K562 (cell line): Measurements from ENCODE around the gene DPF1. TPM values are rescaled to one million over a fixed set of nuclear protein-coding genes. Genes with fewer than 3 reads are reported as not detected.
A peak's percentile ranks its signal among the peaks of the same experiment; 100 is the strongest.

Source experiments
- BCOR ChIP-seq: fragments of 450-650 bp; IDR thresholded peaks from 2 replicates; pipeline ENCODE4 v1.6.1; 2016
- KDM1A ChIP-seq, 2 experiments: fragments of 450-650 bp; IDR thresholded peaks; 2 replicates each; pipeline ENCODE4 v1.6.1; 2016; ENCODE audit warnings: mild to moderate bottlenecking in 2 of 2
- NFXL1 ChIP-seq: fragments of 450-650 bp; formaldehyde crosslinking; IDR thresholded peaks from 2 replicates; pipeline ENCODE4 v1.4.0; 2021; ENCODE audit warnings: mild to moderate bottlenecking
- RBM17 ChIP-seq: fragments of 200-400 bp; formaldehyde crosslinking; IDR thresholded peaks from 2 replicates; pipeline ENCODE4 v1.6.1; 2017; ENCODE audit warnings: low read depth, mild to moderate bottlenecking, low read length, borderline replicate concordance
- REST ChIP-seq, 2 experiments: fragments of 450-650 bp; formaldehyde crosslinking in 1 of 2; IDR thresholded peaks; 2 replicates each; pipeline versions ENCODE4 v1.4.0 to v1.6.1; 2014 to 2020; ENCODE audit warnings: mild to moderate bottlenecking in 2 of 2, borderline replicate concordance in 1 of 2, low read depth in 1 of 2
- SUPT5H ChIP-seq: fragments of 450-650 bp; IDR thresholded peaks from 2 replicates; pipeline ENCODE4 v1.6.1; 2016
- TEAD2 ChIP-seq: fragments of 450-650 bp; IDR thresholded peaks from 2 replicates; pipeline ENCODE4 v1.6.1; 2016; ENCODE audit warnings: missing genetic modification characterization, control low read depth, missing compliant biosample characterization
- THAP12 ChIP-seq: fragments of 250-450 bp; sonication (Bioruptor Pico); IDR thresholded peaks from 2 replicates; pipeline ENCODE4 v1.9.0; 2021; ENCODE audit warnings: mild to moderate bottlenecking, inconsistent platforms
- ZC3H8 ChIP-seq: fragments of 450-650 bp; IDR thresholded peaks from 2 replicates; pipeline ENCODE4 v1.6.1; 2017
- ZNF174 ChIP-seq: fragments of 250-450 bp; sonication (Bioruptor Pico); IDR thresholded peaks from 2 replicates; pipeline ENCODE4 v1.4.0; 2020; ENCODE audit warnings: mild to moderate bottlenecking
- ZNF175 ChIP-seq: fragments of 200-800 bp; sonication (Bioruptor generic); IDR thresholded peaks from 2 replicates; pipeline ENCODE4 v1.6.1; 2016; ENCODE audit warnings: low read depth, mild to moderate bottlenecking, missing genetic modification characterization, missing compliant biosample characterization
- ZNF316 ChIP-seq: fragments of 450-650 bp; IDR thresholded peaks from 2 replicates; pipeline ENCODE4 v1.6.1; 2016
- ZNF76 ChIP-seq: fragments of 250-450 bp; sonication (Bioruptor Pico); IDR thresholded peaks from 2 replicates; pipeline ENCODE4 v1.4.0; 2020; ENCODE audit warnings: mild to moderate bottlenecking, moderate library complexity, borderline replicate concordance
- polyA plus RNA-seq, 8 experiments: library from polyadenylated mRNA; depleted of rRNA in 4 of 8; stranded (reverse) in 5 of 8; unstranded in 3 of 8; fragments of >200 nt; fragmentation: Nextera tagmentation in 2 of 8; fragmentation: Illumina TruSeq in 1 of 8; extraction: Ambion mirVana in 2 of 8; extraction: Trizol in 1 of 8; gene quantifications; 2 replicates each; pipeline versions ENCODE4 v1.2.1 to v1.2.3, GENCODE V29; 2011 to 2014; ENCODE audit warnings: inconsistent platforms in 1 of 8, missing spikeins in 1 of 8
- total RNA-seq, 7 experiments: library from RNA; depleted of rRNA in 6 of 7; stranded (reverse); fragments of >200 nt in 6 of 7; fragmentation: Illumina TruSeq in 2 of 7; extraction: Trizol in 2 of 7; gene quantifications; 2 replicates each; pipeline versions ENCODE4 v1.2.1 to v1.2.3, GENCODE V29; 2011 to 2021; ENCODE audit warnings: low replicate concordance in 1 of 7
- TF ChIP-seq, protein P1 (sequence below): sonication (generic); formaldehyde crosslinking; IDR thresholded peaks from 2 replicates; pipeline ENCODE4 v1.8.0; 2023; ENCODE audit warnings: mild to moderate bottlenecking, missing genetic modification reagents
- TF ChIP-seq, protein P2 (sequence below): sonication (generic); IDR thresholded peaks from 2 replicates; pipeline ENCODE4 v1.6.1; 2016

DPF1 gene
- total and polyA plus RNA-seq, 9 of the 15 experiments (the other 6 are each of a cell fraction or from before 2014, with no cell fraction given): 0.10 to 5.7 (median 3.1) TPM

DNA sequence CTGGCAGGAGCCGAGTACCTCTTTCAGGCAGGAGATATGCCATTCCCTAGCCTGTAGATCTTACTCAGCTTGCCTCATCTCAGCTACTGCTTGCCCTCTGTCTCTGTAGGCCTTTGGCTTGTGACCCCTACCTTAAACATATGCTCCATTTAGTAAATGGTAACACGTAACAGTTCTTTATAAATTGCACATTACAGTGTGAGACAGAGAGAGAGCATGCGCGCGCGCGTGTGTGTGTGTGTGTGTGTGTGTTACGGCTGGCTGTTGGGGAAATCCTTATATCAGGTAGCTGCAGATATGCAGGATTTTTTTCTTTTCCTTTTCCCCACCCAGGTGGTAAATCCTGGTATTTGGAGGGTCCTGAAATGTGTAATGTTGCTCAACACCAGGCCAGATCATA lies 44.5 kb upstream of the DPF1 start (continued):
- TF ChIP-seq, protein P1, sequence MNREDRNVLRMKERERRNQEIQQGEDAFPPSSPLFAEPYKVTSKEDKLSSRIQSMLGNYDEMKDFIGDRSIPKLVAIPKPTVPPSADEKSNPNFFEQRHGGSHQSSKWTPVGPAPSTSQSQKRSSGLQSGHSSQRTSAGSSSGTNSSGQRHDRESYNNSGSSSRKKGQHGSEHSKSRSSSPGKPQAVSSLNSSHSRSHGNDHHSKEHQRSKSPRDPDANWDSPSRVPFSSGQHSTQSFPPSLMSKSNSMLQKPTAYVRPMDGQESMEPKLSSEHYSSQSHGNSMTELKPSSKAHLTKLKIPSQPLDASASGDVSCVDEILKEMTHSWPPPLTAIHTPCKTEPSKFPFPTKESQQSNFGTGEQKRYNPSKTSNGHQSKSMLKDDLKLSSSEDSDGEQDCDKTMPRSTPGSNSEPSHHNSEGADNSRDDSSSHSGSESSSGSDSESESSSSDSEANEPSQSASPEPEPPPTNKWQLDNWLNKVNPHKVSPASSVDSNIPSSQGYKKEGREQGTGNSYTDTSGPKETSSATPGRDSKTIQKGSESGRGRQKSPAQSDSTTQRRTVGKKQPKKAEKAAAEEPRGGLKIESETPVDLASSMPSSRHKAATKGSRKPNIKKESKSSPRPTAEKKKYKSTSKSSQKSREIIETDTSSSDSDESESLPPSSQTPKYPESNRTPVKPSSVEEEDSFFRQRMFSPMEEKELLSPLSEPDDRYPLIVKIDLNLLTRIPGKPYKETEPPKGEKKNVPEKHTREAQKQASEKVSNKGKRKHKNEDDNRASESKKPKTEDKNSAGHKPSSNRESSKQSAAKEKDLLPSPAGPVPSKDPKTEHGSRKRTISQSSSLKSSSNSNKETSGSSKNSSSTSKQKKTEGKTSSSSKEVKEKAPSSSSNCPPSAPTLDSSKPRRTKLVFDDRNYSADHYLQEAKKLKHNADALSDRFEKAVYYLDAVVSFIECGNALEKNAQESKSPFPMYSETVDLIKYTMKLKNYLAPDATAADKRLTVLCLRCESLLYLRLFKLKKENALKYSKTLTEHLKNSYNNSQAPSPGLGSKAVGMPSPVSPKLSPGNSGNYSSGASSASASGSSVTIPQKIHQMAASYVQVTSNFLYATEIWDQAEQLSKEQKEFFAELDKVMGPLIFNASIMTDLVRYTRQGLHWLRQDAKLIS: no peak
- TF ChIP-seq BCOR (0 out of 2 replicates have a peak, but pooled peaks have one; percentile 8), ZNF174 (CRISPR knock-in tag) (no peak), THAP12 (CRISPR knock-in tag) (no peak), ZC3H8 (no peak), SUPT5H (no peak), TEAD2 (tag) (no peak), ZNF316 (no peak), NFXL1 (CRISPR knock-in tag) (no peak), KDM1A (IDR thresholded peaks at IDR 0.05) (peak; percentile 25 to 28; a peak in 1 of 4 replicates), REST (IDR thresholded peaks at IDR 0.05; ENCODE audit: borderline replicate concordance) (no peak), REST (CRISPR knock-in tag; IDR thresholded peaks at IDR 0.05; ENCODE audit: low read depth) (no peak), ZNF175 (CRISPR knock-in tag) (no peak), ZNF76 (CRISPR knock-in tag) (no peak), RBM17 (no peak)
- TF ChIP-seq, protein P2, sequence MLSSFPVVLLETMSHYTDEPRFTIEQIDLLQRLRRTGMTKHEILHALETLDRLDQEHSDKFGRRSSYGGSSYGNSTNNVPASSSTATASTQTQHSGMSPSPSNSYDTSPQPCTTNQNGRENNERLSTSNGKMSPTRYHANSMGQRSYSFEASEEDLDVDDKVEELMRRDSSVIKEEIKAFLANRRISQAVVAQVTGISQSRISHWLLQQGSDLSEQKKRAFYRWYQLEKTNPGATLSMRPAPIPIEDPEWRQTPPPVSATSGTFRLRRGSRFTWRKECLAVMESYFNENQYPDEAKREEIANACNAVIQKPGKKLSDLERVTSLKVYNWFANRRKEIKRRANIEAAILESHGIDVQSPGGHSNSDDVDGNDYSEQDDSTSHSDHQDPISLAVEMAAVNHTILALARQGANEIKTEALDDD: no peak
